WERI-Rb-1 (cell line): ENCODE data around the gene MAGI1.

Experiments
- DNase-seq: peaks from one replicate; pipeline ENCODE4 v3.0.0-alpha.2; 2020
- H3K27ac ChIP-seq: fragments of 250-450 bp; sonication (Bioruptor Pico); 2 replicates; pipeline ENCODE4 v1.5.1; 2020; ENCODE audit warnings: mild to moderate bottlenecking, moderate library complexity
- H3K27me3 ChIP-seq: fragments of 250-450 bp; sonication (Bioruptor Pico); 2 replicates; pipeline ENCODE4 v1.5.1; 2021; ENCODE audit warnings: mild to moderate bottlenecking, low read depth, moderate library complexity; ENCODE audit not compliant: insufficient read depth, severe bottlenecking
- H3K36me3 ChIP-seq: fragments of 250-450 bp; sonication (Bioruptor Pico); 2 replicates; pipeline ENCODE4 v1.5.1; 2020; ENCODE audit warnings: mild to moderate bottlenecking, moderate library complexity
- H3K4me3 ChIP-seq: 2 replicates; pipeline ENCODE4 v1.5.1; 2011; ENCODE audit warnings: low read depth, mild to moderate bottlenecking, control low read depth, low read length
- H3K9me3 ChIP-seq: fragments of 250-450 bp; sonication (Bioruptor Pico); 2 replicates; pipeline ENCODE4 v1.5.1; 2021; ENCODE audit warnings: mild to moderate bottlenecking, moderate library complexity; ENCODE audit not compliant: severe bottlenecking
- TF ChIP-seq, protein P1 (sequence below): IDR thresholded peaks from 2 replicates; pipeline ENCODE4 v1.5.1; 2011; ENCODE audit warnings: low read depth, mild to moderate bottlenecking, control low read depth, inconsistent platforms, low read length

Gene MAGI1

DNA sequence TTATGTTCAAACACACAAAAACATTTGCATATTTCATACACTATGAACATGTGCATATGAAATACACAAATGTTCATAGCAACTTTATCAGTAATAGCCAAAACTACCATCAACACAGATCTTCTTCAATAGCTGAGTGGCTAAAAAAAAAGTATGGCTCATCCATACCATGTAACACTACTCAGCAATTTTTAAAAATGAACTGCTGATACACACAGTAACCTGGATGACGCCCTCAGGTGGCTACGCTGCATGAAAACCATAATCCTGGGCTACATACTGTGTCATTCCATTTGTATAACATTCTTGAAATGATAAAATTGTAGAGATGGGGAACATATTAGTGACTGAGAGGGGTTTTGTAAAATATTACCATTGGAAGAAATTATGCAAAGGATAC lies 243.6 kb downstream of the MAGI1 start:
- H3K4me3 ChIP-seq: no peak overlapping the region
- no peaks in the 10 kb centered on the region for H3K9me3 ChIP-seq
- H3K36me3 ChIP-seq: no peaks in the 10 kb centered on the region
- TF ChIP-seq, protein P1, sequence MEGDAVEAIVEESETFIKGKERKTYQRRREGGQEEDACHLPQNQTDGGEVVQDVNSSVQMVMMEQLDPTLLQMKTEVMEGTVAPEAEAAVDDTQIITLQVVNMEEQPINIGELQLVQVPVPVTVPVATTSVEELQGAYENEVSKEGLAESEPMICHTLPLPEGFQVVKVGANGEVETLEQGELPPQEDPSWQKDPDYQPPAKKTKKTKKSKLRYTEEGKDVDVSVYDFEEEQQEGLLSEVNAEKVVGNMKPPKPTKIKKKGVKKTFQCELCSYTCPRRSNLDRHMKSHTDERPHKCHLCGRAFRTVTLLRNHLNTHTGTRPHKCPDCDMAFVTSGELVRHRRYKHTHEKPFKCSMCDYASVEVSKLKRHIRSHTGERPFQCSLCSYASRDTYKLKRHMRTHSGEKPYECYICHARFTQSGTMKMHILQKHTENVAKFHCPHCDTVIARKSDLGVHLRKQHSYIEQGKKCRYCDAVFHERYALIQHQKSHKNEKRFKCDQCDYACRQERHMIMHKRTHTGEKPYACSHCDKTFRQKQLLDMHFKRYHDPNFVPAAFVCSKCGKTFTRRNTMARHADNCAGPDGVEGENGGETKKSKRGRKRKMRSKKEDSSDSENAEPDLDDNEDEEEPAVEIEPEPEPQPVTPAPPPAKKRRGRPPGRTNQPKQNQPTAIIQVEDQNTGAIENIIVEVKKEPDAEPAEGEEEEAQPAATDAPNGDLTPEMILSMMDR: no peak
- no peak for DNase-seq
- no peaks in the 10 kb centered on the region for H3K27me3 ChIP-seq
- no peak overlapping the region for H3K27ac ChIP-seq

DNA sequence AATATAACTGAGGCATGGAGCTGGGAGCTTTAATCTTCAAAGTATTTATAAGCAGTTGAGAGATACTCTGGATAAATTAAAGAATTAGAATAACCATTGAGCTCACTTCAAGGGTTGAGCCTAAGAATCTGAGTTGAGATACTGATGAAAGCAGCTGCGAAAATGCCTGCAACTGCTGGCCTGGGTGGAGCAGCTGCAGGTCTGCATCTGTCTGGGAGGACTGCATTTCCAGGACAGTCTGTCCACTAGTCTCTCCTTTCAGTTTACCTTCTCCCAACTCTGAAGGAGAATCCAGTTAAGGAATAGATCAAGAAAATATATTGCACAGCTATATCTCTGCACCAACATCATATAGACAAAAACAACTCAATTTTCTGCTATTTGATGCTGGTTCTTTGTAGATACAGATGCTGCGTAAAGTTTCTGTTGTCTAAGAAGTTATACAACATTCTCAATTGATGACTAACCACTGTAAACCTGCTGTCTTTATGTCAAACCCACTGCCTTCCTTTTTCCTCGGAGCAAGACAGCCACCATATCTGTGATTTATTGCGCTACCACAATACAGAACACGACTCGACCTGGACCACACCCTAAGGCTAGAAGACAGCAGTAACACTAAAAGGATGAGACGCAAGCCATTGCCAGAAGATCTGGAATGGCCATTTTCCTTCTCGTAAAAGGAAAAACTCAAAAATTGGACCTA lies 245.1 kb downstream of the MAGI1 start:
- TF ChIP-seq, protein P1: no peak
- no peaks in the 10 kb centered on the region for H3K9me3 ChIP-seq
- no peaks in the 10 kb centered on the region for H3K27me3 ChIP-seq
- DNase-seq: no peak
- no peak overlapping the region for H3K27ac ChIP-seq
- H3K4me3 ChIP-seq: no peak overlapping the region
- no peaks in the 10 kb centered on the region for H3K36me3 ChIP-seq

DNA sequence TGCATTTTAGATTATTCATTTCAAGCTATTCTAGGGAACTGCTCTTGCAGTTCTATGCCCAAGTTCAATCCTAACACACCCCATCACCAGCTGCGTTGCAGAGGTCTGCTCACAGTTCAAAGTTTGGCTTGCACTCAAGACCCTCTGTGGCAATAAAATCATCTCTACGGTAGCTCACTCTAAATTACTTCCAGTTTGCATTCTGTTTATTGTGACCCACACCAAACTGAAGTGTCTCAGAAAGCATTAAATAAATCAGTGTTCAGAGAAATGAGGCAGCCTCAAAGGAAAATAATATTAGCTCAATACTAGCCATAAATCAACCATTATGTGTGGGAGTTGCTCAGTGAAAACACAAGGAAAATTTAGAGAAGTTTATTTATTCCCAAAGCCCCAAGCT lies 250.3 kb downstream of the MAGI1 start:
- H3K27me3 ChIP-seq: no peaks in the 10 kb centered on the region
- no peaks in the 10 kb centered on the region for H3K9me3 ChIP-seq
- no peak overlapping the region for H3K4me3 ChIP-seq
- no peak for DNase-seq
- no peak overlapping the region for H3K27ac ChIP-seq
- TF ChIP-seq, protein P1: no peak
- H3K36me3 ChIP-seq: no peaks in the 10 kb centered on the region

- DNase-seq: no peak
- no peaks in the 10 kb centered on the region for H3K9me3 ChIP-seq
- TF ChIP-seq, protein P1: no peak
- no peak overlapping the region for H3K4me3 ChIP-seq
- no peaks in the 10 kb centered on the region for H3K36me3 ChIP-seq
- no peak overlapping the region for H3K27ac ChIP-seq
- H3K27me3 ChIP-seq: no peaks in the 10 kb centered on the region
Measured at GRCh38 chr3:65787827-65788226, 250.9 kb downstream of the MAGI1 start.

DNA sequence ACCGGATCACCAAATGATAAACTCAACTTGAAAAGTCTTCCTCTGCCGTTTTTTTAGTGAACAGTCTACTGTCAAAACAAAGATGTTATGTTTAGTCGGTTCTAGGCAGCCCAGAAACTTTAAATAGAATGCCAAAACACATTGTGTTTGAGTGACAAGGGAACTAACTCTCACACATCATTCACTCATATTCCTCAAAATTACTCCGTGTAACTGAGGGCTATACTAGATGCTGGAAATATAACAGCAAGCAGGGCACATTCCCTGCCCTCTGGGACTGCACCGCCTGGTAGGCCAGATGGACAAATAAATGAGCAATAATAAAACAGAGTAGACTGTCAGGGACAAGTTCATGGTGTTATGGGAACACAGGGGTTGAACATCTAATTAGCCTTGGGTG lies 251.4 kb downstream of the MAGI1 start:
- H3K36me3 ChIP-seq: no peaks in the 10 kb centered on the region
- no peak overlapping the region for H3K4me3 ChIP-seq
- TF ChIP-seq, protein P1: no peak
- H3K27me3 ChIP-seq: no peaks in the 10 kb centered on the region
- no peak for DNase-seq
- H3K27ac ChIP-seq: no peak overlapping the region
- no peaks in the 10 kb centered on the region for H3K9me3 ChIP-seq

GRCh38 chr3:65786890-65787289 lies 251.8 kb downstream of the MAGI1 start:
- H3K27me3 ChIP-seq: no peaks in the 10 kb centered on the region
- no peak for DNase-seq
- TF ChIP-seq, protein P1: no peak

More at GRCh38 chr3:65786890-65787289, 251.8 kb downstream of the MAGI1 start:
- no peak overlapping the region for H3K27ac ChIP-seq
- no peak overlapping the region for H3K4me3 ChIP-seq
- H3K36me3 ChIP-seq: no peaks in the 10 kb centered on the region
- H3K9me3 ChIP-seq: no peaks in the 10 kb centered on the region
